Stimulated activated CD4-positive, alpha-beta T cell treated with anti-CD3 and anti-CD28 coated beads, Interleukin-12 subunit alpha, Interleukin-12 subunit beta, amount 100 ng/mL, for 24 hours (primary cell): ENCODE measurements around the gene PTGS1.
"Not testable (repeated sequence)": the region's sequence is repeated elsewhere in the genome, so short reads cannot be mapped to it uniquely, and the experiment has no call there.

Source experiments
- DNase-seq, 2 experiments: peaks; one replicate each; pipeline ENCODE4 v3.0.0-alpha.2; 2020; ENCODE audit warnings: low read depth in 2 of 2

The PTGS1 gene

DNA sequence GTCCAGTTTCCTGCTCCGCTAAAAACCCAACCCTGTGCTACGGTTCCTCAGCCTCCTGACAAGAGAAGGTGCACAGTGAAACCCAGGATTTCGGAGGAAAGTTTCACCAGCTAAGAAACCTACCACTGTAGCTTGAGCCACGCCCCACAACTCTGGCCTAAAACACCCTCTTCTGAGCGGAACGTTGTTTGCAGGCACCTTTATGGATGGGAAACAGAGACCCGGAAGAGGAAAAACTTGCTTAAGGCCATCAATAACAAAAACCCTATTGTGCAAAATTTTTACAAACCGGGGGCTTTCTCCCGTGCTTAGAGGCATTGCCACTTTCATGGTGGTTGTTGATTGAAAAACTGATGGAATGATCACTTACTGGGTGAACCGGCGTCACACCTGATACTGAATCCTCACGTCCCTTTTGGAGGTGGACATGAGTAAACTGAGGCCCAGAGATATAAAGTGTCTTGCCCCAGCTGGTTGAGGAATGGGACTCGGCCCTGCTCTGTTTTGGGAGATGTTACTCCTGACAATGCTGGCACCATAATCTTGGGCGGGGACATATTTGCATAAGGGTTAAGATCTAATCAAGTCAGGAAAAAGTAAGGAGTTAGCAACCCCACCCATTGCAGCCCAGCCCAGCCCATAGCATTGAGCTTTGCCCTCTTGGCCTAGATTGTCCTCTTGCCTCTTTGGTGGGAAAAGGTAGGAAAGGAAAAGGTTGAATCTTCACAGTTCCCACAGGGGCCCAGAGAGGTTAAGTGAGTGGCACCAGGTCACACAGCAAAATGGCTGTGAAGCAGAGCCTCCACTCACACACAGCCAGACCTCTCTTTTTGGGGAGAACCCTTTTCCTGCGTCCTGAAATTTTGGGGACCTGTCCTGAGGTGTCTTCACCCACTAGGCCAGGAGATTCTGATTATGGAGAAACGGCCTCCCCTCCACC is 23.2 kb upstream of the PTGS1 start:
- DNase-seq: no peak

- no peak for DNase-seq
Measured at GRCh38 chr9:122348288-122348777, 22.5 kb upstream of the PTGS1 start.

- no peak for DNase-seq
Measured at GRCh38 chr9:122348791-122349190, 22.0 kb upstream of the PTGS1 start.

- no peak for DNase-seq
Measured at GRCh38 chr9:122349201-122349600, 21.6 kb upstream of the PTGS1 start.

- DNase-seq: peak; percentile 50 to 71
Measured at GRCh38 chr9:122350577-122351355, 20.1 kb upstream of the PTGS1 start.

DNA sequence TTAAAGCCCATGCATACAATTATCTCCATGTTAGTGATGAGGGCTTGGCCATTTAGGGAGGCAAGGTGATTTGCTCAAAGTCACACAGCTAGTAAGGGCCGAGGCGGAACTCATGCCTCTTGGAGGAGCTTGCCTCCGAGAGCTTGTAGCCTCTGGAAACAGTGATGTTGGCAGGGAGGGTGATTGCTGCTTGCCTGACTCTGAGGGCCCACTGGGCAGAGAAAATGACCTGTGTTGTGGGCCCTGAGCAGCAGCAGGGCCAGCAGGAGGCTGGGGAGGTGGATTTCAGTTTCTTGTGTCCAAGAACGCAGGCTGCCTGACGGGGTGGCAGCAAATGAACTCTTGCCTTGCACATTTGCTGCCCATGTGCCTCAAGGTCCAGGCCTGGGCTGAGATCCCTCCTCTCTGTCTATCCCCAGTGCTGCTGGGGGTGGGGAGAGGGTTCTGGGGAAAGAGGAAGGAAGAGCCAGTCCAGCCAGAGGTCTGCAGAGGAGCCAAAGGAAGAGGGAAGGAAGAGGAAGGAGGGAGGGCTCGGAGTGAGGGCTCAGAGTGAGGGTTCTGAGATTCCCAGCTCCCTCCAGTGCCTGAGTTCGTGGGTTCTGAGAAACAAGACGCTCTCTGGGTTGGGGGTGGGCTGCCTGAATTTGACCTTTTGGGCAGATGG is 16.2 kb upstream of the PTGS1 start:
- no peak for DNase-seq

DNA sequence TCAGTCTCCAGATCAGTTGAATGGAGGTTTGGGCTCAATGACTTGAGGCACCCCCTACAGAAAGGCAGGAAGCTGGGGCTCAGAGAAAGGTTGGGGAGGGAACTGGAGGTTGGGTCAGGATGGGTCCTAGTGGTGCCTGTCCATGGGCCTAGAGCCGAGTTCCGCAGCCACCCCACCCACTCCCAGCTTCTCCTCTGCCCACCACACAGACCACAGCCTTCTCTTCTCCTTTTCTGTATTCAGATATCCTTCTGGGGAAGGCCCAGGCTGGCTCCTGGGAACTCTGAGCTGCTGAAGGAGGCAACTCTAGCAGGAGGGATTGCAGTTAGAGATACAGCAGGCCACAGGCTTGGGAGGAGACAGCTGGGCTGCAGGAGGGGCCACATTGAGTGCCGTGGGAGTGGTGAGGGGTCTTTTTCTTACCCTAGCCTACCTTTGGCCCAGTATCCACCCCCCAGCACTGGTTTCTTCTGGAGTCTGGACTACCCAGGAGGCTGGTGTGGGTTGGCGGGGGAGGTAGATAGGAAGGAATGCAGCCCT is 15.4 kb upstream of the PTGS1 start:
- no peak for DNase-seq

DNA sequence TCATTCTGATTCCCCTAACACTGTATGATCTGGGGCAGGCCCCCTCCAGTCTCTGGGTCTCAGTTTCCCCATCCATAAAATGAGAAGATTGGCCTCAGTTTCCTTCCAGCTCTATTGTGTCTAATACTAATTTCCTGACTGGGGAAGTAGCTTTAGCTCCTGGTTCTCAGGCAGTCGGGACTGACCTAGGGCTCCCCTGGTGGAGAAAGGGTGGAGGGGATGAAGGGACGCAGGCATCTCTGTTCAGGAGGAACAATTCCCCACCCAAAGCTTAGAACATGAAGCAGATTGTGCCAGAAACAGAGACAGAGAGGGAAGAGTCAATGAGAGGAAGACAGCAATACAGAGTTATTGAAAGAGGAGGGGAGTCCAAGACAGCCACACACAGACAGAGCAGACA is 14.2 kb upstream of the PTGS1 start:
- no peak for DNase-seq

GRCh38 chr9:122360891-122361290 is 9.9 kb upstream of the PTGS1 start:
- DNase-seq: no peak

- DNase-seq: not testable (repeated sequence)
Measured at GRCh38 chr9:122363131-122363530, 7.7 kb upstream of the PTGS1 start.

- DNase-seq: no peak
Measured at GRCh38 chr9:122364117-122364782, 6.6 kb upstream of the PTGS1 start.

DNA sequence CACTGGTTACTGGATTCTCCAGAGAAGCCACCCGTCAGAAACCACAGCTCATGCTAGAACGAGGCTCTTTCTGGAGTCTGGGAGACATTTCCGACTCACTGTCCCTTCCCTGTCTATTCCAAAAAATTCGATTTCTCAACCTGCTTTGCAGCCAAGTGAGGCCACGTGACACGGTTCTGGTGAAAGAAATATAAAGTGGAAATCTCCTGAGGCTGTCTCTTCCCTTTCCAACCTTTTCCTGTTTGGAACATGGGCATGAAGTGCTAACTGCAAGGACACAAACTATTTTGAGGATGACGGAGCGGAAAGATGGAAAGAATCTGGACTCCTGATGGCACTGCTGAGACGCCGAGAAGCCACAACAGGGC is 6.1 kb upstream of the PTGS1 start:
- DNase-seq: no peak

- DNase-seq: no peak
Measured at GRCh38 chr9:122366074-122366660, 4.7 kb upstream of the PTGS1 start.

- DNase-seq: no peak
Measured at GRCh38 chr9:122367065-122367464, 3.8 kb upstream of the PTGS1 start.

GRCh38 chr9:122367774-122368460 is 2.9 kb upstream of the PTGS1 start:
- no peak for DNase-seq

GRCh38 chr9:122368642-122369041 is 2.2 kb upstream of the PTGS1 start:
- DNase-seq: no peak

GRCh38 chr9:122370303-122370702 is 521 bp upstream of the PTGS1 start:
- no peak for DNase-seq

DNA sequence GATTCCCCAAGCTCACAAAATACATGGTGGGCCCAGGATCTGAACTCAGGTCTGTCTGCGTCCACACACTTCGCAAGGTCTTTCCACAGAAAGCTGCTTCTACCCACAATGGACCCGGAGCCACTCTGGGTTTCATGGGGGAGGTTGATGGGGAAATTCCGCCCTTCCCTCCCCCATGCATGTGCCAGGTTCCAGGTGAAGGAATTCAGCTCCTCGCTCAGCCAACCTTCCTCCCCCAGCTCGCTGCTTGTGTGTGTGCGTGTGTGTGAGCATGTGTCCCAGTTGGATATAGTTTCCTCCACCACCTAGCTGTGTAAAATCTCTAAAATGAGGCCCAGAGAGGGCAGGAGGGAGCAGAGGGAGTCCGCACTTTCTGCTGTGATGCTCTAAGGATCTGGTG is 1.0 kb downstream of the PTGS1 start:
- no peak for DNase-seq

- DNase-seq: no peak
Measured at GRCh38 chr9:122372856-122373845, 2.3 kb downstream of the PTGS1 start.
